ENCODE measurements around the gene ASPDH.

Gene ASPDH

DNA sequence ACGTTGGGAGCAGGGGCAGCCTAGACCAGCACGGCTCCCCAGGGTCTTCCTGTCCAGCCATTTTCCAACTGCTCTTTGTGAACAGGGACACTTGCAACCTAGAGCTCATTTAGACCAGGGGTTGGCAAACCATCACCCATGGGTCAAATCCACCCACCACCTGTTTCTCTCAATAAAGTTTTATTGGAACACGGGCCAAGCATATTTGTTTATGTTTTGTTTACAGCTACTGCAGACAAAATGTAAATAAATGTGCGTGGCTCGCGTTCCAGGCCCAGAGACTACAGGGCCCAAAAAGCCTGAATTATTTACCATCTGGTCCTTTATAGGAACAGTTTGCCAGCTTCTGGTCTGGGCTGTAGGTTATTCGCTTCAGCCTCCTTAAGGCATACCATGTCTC is 50.7 kb downstream of the ASPDH start:
- TF ChIP-seq, protein P1, sequence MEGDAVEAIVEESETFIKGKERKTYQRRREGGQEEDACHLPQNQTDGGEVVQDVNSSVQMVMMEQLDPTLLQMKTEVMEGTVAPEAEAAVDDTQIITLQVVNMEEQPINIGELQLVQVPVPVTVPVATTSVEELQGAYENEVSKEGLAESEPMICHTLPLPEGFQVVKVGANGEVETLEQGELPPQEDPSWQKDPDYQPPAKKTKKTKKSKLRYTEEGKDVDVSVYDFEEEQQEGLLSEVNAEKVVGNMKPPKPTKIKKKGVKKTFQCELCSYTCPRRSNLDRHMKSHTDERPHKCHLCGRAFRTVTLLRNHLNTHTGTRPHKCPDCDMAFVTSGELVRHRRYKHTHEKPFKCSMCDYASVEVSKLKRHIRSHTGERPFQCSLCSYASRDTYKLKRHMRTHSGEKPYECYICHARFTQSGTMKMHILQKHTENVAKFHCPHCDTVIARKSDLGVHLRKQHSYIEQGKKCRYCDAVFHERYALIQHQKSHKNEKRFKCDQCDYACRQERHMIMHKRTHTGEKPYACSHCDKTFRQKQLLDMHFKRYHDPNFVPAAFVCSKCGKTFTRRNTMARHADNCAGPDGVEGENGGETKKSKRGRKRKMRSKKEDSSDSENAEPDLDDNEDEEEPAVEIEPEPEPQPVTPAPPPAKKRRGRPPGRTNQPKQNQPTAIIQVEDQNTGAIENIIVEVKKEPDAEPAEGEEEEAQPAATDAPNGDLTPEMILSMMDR (IDR thresholded peaks at IDR 0.05), result no peak
- no peak for TF ChIP-seq ZFX (IDR thresholded peaks at IDR 0.05; ENCODE audit: borderline replicate concordance)
- H3K27ac ChIP-seq, result no peak overlapping the region

Data from 22Rv1 (cell line).